Hepatocyte (in vitro differentiated cells): ENCODE measurements around the gene GMDS.

Experiments
- EZH2phosphoT487 ChIP-seq: fragments of 200-600 bp; sonication (generic); IDR thresholded peaks from one replicate; pipeline ENCODE4 v1.6.1; 2018; ENCODE audit warnings: antibody characterized with exemption, mild to moderate bottlenecking, low read depth, moderate library complexity; ENCODE audit not compliant: unreplicated experiment, severe bottlenecking
- TF ChIP-seq, protein P1 (sequence below): fragments of 200-600 bp; sonication (generic); IDR thresholded peaks from 2 replicates; pipeline ENCODE4 v1.5.1; 2016; ENCODE audit warnings: antibody characterized with exemption, mild to moderate bottlenecking; ENCODE audit not compliant: poor library complexity

DNA sequence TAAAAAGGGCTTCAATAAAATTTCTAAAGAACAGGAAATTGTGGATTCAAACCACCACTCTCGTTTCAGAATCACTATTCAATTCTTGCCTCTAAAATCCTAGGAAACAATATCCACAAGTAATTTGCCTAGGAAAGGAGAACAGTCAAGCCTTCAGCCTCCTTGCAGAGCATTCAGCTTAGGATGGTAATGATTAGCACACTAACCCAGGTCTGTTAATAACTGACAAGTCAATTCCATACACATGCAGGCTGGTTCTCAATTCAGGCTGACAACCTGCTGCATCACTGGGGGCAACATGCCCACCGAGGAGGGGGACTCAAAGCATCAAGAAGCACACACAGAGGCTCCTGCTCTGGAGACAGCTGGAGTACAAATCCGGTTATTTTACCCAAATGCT is 57.6 kb downstream of the GMDS start:
- TF ChIP-seq, protein P1, sequence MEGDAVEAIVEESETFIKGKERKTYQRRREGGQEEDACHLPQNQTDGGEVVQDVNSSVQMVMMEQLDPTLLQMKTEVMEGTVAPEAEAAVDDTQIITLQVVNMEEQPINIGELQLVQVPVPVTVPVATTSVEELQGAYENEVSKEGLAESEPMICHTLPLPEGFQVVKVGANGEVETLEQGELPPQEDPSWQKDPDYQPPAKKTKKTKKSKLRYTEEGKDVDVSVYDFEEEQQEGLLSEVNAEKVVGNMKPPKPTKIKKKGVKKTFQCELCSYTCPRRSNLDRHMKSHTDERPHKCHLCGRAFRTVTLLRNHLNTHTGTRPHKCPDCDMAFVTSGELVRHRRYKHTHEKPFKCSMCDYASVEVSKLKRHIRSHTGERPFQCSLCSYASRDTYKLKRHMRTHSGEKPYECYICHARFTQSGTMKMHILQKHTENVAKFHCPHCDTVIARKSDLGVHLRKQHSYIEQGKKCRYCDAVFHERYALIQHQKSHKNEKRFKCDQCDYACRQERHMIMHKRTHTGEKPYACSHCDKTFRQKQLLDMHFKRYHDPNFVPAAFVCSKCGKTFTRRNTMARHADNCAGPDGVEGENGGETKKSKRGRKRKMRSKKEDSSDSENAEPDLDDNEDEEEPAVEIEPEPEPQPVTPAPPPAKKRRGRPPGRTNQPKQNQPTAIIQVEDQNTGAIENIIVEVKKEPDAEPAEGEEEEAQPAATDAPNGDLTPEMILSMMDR: no peak
- TF ChIP-seq EZH2phosphoT487: no peak
